BJ (cell line): ENCODE measurements around the gene SPRR4. TPM values are rescaled to one million over a fixed set of nuclear protein-coding genes. Genes with fewer than 3 reads are reported as not detected.

Experiments
- CTCF ChIA-PET: fragments of 350-600 bp; formaldehyde crosslinking; extraction: SDS; loops from one replicate; lab custom pipeline; 2021; ENCODE audit warnings: antibody characterized with exemption, inconsistent platforms; lab: Yijun Ruan, JAX
- POLR2A ChIA-PET: fragments of 300-600 bp; sonication (Branson Sonifier 250); formaldehyde crosslinking; extraction: SDS; loops from one replicate; lab custom pipeline; 2021; ENCODE audit warnings: antibody characterized with exemption; lab: Charles Lee
- DNase-seq: peaks from one replicate; pipeline ENCODE4 v3.0.0-alpha.2; 2011; ENCODE audit warnings: low read depth
- H3K27me3 ChIP-seq: 2 replicates; pipeline ENCODE4 v1.6.0; 2011; ENCODE audit warnings: low read length; ENCODE audit not compliant: control insufficient read depth, insufficient read depth
- H3K36me3 ChIP-seq: 2 replicates; pipeline ENCODE4 v1.5.1; 2011; ENCODE audit warnings: low read length; ENCODE audit not compliant: control insufficient read depth, insufficient read depth
- H3K4me3 ChIP-seq: 2 replicates; pipeline ENCODE4 v1.5.1; 2011; ENCODE audit warnings: low read depth, mild to moderate bottlenecking, control low read depth, low read length
- polyA plus RNA-seq: library from polyadenylated mRNA; depleted of rRNA; stranded (reverse); fragments of >200 nt; gene quantifications from 2 replicates; pipeline ENCODE4 v1.2.3, GENCODE V29; 2011
- TF ChIP-seq, protein P1 (sequence below): IDR thresholded peaks from 2 replicates; pipeline ENCODE4 v1.5.1; 2011; ENCODE audit warnings: low read depth, mild to moderate bottlenecking, control low read depth, inconsistent platforms, low read length, moderate library complexity; ENCODE audit not compliant: insufficient read depth

Gene SPRR4
- polyA plus RNA-seq, 1 experiment: not detected

DNA sequence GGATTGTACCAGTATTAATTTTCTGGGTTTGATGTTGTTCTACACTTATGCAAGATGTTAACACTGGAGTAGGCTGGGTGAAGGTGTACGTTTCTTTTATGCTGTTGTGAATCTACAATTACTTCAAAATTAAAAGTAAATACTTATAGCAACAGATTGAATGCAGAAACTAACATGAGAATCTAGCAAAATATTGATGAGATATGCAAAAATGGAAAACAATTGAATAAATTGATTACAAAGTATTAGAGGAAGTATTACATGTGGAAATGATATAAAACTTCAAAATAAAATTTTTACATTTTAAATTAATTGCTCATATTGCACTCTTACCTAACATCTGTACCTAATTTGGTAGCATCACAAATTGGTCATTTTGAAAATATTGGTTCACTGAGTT is 25.4 kb downstream of the SPRR4 start:
- ChIA-PET CTCF (no interaction called here), POLR2A (no interaction called here)
- Histone ChIP-seq H3K4me3 (no peak overlapping the region), H3K36me3 (no peaks in the 10 kb centered on the region), H3K27me3 (no peaks in the 10 kb centered on the region)
- no peak for DNase-seq
- TF ChIP-seq, protein P1, sequence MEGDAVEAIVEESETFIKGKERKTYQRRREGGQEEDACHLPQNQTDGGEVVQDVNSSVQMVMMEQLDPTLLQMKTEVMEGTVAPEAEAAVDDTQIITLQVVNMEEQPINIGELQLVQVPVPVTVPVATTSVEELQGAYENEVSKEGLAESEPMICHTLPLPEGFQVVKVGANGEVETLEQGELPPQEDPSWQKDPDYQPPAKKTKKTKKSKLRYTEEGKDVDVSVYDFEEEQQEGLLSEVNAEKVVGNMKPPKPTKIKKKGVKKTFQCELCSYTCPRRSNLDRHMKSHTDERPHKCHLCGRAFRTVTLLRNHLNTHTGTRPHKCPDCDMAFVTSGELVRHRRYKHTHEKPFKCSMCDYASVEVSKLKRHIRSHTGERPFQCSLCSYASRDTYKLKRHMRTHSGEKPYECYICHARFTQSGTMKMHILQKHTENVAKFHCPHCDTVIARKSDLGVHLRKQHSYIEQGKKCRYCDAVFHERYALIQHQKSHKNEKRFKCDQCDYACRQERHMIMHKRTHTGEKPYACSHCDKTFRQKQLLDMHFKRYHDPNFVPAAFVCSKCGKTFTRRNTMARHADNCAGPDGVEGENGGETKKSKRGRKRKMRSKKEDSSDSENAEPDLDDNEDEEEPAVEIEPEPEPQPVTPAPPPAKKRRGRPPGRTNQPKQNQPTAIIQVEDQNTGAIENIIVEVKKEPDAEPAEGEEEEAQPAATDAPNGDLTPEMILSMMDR: no peak

DNA sequence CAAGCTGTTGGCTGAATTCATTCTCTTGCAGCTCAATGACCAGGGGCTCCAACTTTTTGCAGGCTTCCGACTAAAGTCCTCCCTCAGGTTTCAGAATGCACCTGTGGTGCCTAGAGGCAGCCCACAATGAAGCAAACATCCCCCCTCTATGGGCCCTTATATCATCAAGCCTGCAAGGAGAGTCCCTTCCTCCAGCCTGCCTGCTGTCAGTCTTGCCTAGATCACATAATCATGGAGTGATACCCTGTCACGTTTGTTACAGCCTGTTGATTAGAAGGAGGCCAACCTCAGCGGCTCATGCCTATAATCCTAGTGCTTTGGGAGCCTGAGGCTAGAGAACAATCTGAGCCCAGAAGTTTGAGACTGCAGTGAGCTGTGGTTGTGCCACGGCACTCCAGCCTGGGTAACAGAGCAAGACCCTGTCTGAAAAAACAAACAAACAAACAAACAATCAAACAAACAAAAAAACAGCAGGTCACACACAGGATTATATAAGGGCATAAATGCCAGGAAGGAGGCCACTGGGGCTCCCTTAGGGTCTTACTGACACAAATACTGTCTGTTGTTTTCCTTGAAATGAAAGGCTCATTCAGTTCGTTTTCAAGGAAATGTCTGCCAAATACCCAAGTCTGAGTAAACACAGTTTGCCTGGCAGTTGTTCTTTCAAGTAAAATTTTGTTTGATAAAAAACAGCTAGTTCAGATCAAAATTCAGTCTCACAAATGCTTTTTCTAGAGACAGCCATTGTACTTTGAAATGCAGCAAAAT is 26.4 kb downstream of the SPRR4 start:
- TF ChIP-seq, protein P1: no peak
- DNase-seq: no peak
- H3K36me3 ChIP-seq: no peaks in the 10 kb centered on the region
- POLR2A ChIA-PET: no interaction called here
- no peaks in the 10 kb centered on the region for H3K27me3 ChIP-seq
- CTCF ChIA-PET: no interaction called here
- no peak overlapping the region for H3K4me3 ChIP-seq

DNA sequence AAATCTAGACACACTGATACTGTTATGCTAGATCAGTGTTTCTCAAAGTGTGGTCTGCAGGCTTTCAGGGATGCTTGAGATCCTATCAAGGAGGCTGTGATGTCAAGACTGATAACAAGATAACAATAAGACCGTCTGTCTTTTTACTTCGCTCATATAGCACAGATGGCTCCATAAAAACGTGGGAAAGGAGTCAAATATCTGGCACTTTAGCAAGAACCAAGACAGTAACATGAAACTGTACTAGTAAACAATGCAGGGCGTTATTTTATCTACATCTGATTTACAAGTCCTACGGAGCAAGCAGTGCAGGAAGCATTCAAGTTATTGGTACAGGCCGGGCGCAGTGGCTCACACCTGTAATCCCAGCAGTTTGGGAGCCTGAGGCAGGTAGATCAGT is 27.5 kb downstream of the SPRR4 start:
- H3K27me3 ChIP-seq: no peaks in the 10 kb centered on the region
- H3K4me3 ChIP-seq: no peak overlapping the region
- no peak for DNase-seq
- TF ChIP-seq, protein P1: no peak
- CTCF ChIA-PET: no interaction called here
- H3K36me3 ChIP-seq: no peaks in the 10 kb centered on the region
- POLR2A ChIA-PET: no interaction called here

DNA sequence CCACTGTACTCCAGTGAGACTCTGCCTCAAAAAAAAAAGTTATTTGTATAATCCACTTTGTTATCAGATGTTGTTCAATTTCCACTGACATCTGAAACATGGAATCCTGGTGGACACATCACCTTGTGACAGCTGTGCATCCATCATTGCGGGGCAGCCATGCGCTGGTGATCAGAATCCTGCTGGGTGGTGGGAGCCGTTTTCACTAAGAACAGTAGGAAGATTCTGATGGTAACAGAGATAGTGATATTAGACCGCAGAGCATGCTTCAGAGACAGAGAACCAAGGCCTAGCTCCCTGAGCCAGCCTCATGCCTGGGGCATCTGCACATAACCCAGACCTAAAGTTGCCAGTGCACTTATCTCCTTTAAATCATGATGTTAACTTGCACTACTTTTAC is 28.0 kb downstream of the SPRR4 start:
- Histone ChIP-seq H3K4me3 (no peak overlapping the region), H3K27me3 (no peaks in the 10 kb centered on the region), H3K36me3 (no peaks in the 10 kb centered on the region)
- POLR2A ChIA-PET: no interaction called here
- TF ChIP-seq, protein P1: no peak
- no peak for DNase-seq
- CTCF ChIA-PET: no interaction called here

DNA sequence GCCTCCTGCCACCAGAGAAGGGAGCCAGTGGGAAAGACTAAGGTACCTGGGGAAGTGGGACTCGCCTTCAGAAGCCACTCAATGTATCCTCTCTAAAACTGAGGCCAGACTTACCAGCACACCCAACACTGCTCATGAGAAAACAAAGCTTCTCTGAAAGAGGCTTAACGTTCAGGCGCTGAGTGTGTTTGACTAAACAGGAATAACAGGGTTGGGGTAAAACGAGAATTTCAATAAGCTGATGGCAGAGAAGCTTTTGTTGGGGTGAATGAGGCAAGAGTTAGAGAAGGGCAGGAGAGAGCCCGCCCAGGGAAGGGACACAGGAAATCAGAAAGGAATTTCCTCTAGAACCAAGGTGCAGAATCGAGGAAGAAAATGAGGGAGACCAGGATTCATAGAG is 29.4 kb downstream of the SPRR4 start:
- H3K27me3 ChIP-seq: no peaks in the 10 kb centered on the region
- CTCF ChIA-PET: no interaction called here
- TF ChIP-seq, protein P1: no peak
- no peak for DNase-seq
- H3K36me3 ChIP-seq: no peaks in the 10 kb centered on the region
- POLR2A ChIA-PET: no interaction called here
- H3K4me3 ChIP-seq: no peak overlapping the region
